Endothelial cell of umbilical vein (primary cell): ENCODE measurements around the gene STK17B. TPM values are rescaled to one million over a fixed set of nuclear protein-coding genes. Genes with fewer than 3 reads are reported as not detected.
A peak's percentile ranks its signal among the peaks of the same experiment; 100 is the strongest.

Experiments
- BruUV-seq: library from RNA; stranded (reverse); fragments of 400-500 nt; replicated peaks from 2 replicates; lab custom pipeline; 2021; lab: Mats Ljungman, UMichigan
- CTCF ChIA-PET: fragments of 300-600, 350-600 bp; sonication (Branson Sonifier 250); formaldehyde crosslinking; loops from one replicate; lab custom pipeline; 2021; ENCODE audit warnings: antibody characterized with exemption, inconsistent platforms; lab: Charles Lee
- POLR2A ChIA-PET: fragments of 300-600, 350-600 bp; sonication (Branson Sonifier 250); formaldehyde crosslinking; loops from one replicate; lab custom pipeline; 2021; ENCODE audit warnings: antibody characterized with exemption, inconsistent platforms; lab: Charles Lee
- DNase-seq: peaks from one replicate; pipeline ENCODE4 v3.0.0-alpha.2; 2011; ENCODE audit warnings: low read depth, low spot score
- FAIRE-seq: peaks from 2 replicates; lab custom pipeline; 2011; peaks lifted over from hg19 to GRCh38; lab: Jason Lieb, UNC
- H2AFZ ChIP-seq: 2 replicates; pipeline ENCODE4 v1.6.0; 2012; ENCODE audit warnings: low read depth, low read length, control low read depth, inconsistent platforms
- H3K27ac ChIP-seq: 2 replicates; pipeline ENCODE4 v1.5.1; 2011; ENCODE audit warnings: low read depth, mild to moderate bottlenecking, control low read depth, low read length, moderate library complexity; ENCODE audit not compliant: insufficient read depth
- H3K27me3 ChIP-seq, 2 experiments: 2 replicates each; pipeline versions ENCODE4 v1.6.0 to v1.6.1; 2011; ENCODE audit warnings: low read length in 2 of 2, mixed read lengths in 1 of 2; ENCODE audit not compliant: control insufficient read depth in 2 of 2, insufficient read depth in 2 of 2
- H3K36me3 ChIP-seq, 2 experiments: 2 replicates in 1 of 2; 3 replicates in 1 of 2; pipeline ENCODE4 v1.5.1; 2011; ENCODE audit warnings: low read length in 2 of 2, mild to moderate bottlenecking in 1 of 2, moderate library complexity in 1 of 2; ENCODE audit not compliant: control insufficient read depth in 2 of 2, insufficient read depth in 2 of 2; ENCODE audit errors: extremely low read depth in 1 of 2
- H3K4me1 ChIP-seq: 3 replicates; pipeline ENCODE4 v1.5.1; 2011; ENCODE audit warnings: mild to moderate bottlenecking, low read length; ENCODE audit not compliant: control insufficient read depth, insufficient read depth; ENCODE audit errors: extremely low read depth
- H3K4me2 ChIP-seq: 2 replicates; pipeline ENCODE4 v1.6.1; 2011; ENCODE audit warnings: low read length, control low read depth, mixed read lengths; ENCODE audit not compliant: insufficient read depth
- H3K4me3 ChIP-seq, 3 experiments: fragments of 200-600 bp in 1 of 3; sonication (generic), shearing (Covaris generic) in 1 of 3; replicated peaks in 1 of 3; 2 replicates each; pipeline ENCODE4 v1.5.1; 2011 to 2016; ENCODE audit warnings: control low read depth in 3 of 3, low read length in 3 of 3, mild to moderate bottlenecking in 2 of 3, inconsistent platforms in 1 of 3, low read depth in 1 of 3, moderate library complexity in 1 of 3; ENCODE audit not compliant: insufficient read depth in 1 of 3
- H3K79me2 ChIP-seq: 2 replicates; pipeline ENCODE4 v1.6.0; 2012; ENCODE audit warnings: low read length, inconsistent platforms; ENCODE audit not compliant: control insufficient read depth, insufficient read depth
- H3K9ac ChIP-seq: replicated peaks from 2 replicates; pipeline ENCODE3; 2011; ENCODE audit warnings: low read length, control low read depth; ENCODE audit not compliant: insufficient read depth; ENCODE audit errors: extremely low read depth
- H3K9me1 ChIP-seq: replicated peaks from 3 replicates; pipeline ENCODE4 v1.6.0; 2011; ENCODE audit warnings: mild to moderate bottlenecking, low read length; ENCODE audit not compliant: control insufficient read depth, insufficient read depth; ENCODE audit errors: extremely low read depth
- H3K9me3 ChIP-seq: replicated peaks from 2 replicates; pipeline ENCODE4 v1.5.1; 2012; ENCODE audit warnings: low read length, inconsistent platforms; ENCODE audit not compliant: control insufficient read depth, insufficient read depth
- H4K20me1 ChIP-seq: replicated peaks from 2 replicates; pipeline ENCODE3; 2011; ENCODE audit warnings: mild to moderate bottlenecking, low read length; ENCODE audit not compliant: control insufficient read depth, insufficient read depth; ENCODE audit errors: extremely low read depth
- EZH2 ChIP-seq: IDR thresholded peaks from 2 replicates; pipeline ENCODE4 v1.6.1; 2012; ENCODE audit warnings: borderline replicate concordance, low read depth, mild to moderate bottlenecking, moderate library complexity, low read length, inconsistent platforms; ENCODE audit not compliant: severe bottlenecking
- FOS ChIP-seq: IDR thresholded peaks from 2 replicates; pipeline ENCODE4 v1.6.1; 2011; ENCODE audit warnings: mild to moderate bottlenecking, low read length, moderate library complexity, borderline replicate concordance; ENCODE audit not compliant: insufficient read depth
- GATA2 ChIP-seq: IDR thresholded peaks from 2 replicates; pipeline ENCODE4 v1.7.0; 2011; ENCODE audit warnings: low read depth, mild to moderate bottlenecking, moderate library complexity, mixed read lengths, low read length; ENCODE audit not compliant: insufficient read length, insufficient read depth
- JUN ChIP-seq: IDR thresholded peaks from 2 replicates; pipeline ENCODE4 v1.6.1; 2011; ENCODE audit warnings: borderline replicate concordance, low read depth; ENCODE audit not compliant: insufficient read length, insufficient read depth
- MYC ChIP-seq: IDR thresholded peaks from one replicate; pipeline ENCODE4 v1.6.1; 2011; ENCODE audit warnings: mild to moderate bottlenecking, low read depth, low read length
- POLR2A ChIP-seq: IDR thresholded peaks from 2 replicates; pipeline ENCODE4 v1.6.1; 2012; ENCODE audit warnings: low read depth, mild to moderate bottlenecking, control low read depth, low read length
- POLR2AphosphoS5 ChIP-seq: IDR thresholded peaks from 2 replicates; pipeline ENCODE4 v1.6.1; 2012; ENCODE audit warnings: low read depth, mild to moderate bottlenecking, control low read depth, low read length, moderate library complexity; ENCODE audit not compliant: insufficient read depth
- dilution Hi-C: fragments of 300-500 bp; cut with MboI; formaldehyde crosslinking; loops from one replicate; pipeline ENCODE4 v1.15.0; 2019; ENCODE audit warnings: low sequenced_read_pairs; ENCODE audit not compliant: extremely low pct_ligation_motif_present
- intact Hi-C: fragments of 100-400 bp; cut with micrococcal nuclease; formaldehyde crosslinking; loops from one replicate; pipeline ENCODE4 v1.10.0; 2022
- polyA plus RNA-seq, 4 experiments: library from polyadenylated mRNA; depleted of rRNA in 3 of 4; stranded (reverse) in 3 of 4; unstranded in 1 of 4; fragments of >200 nt; gene quantifications; 2 replicates each; pipeline versions ENCODE4 v1.2.1 to v1.2.3, GENCODE V29; 2011 to 2012; ENCODE audit warnings: missing spikeins in 1 of 4
- total RNA-seq: library from RNA; stranded (reverse); gene quantifications from 2 replicates; pipeline ENCODE4 v1.2.3, GENCODE V29; 2021
- TF ChIP-seq, protein P1 (sequence below): IDR thresholded peaks from 2 replicates; pipeline ENCODE4 v1.6.1; 2011; ENCODE audit not compliant: insufficient read depth, insufficient read length
- TF ChIP-seq, protein P2 (sequence below), 2 donors: IDR thresholded peaks; 1 replicate in 1 of 2; 2 replicates in 1 of 2; pipeline ENCODE4 v1.5.1; 2011; ENCODE audit warnings: low read length in 2 of 2, mild to moderate bottlenecking in 2 of 2, moderate library complexity in 2 of 2, control low read depth in 1 of 2, inconsistent platforms in 1 of 2, low read depth in 1 of 2; ENCODE audit not compliant: insufficient read depth in 1 of 2; ENCODE audit errors: extremely low read depth in 1 of 2

STK17B gene
- total and polyA plus RNA-seq, 2 donors (not counting 3 experiments of a cell fraction or from before 2014, with no cell fraction given): 2.5 to 16.6 TPM

GRCh38 chr2:196112418-196113034 lies 58.9 kb downstream of the STK17B start:
- DNase-seq (no peak), FAIRE-seq (peak; percentile 21)
- Histone ChIP-seq H3K9me3 (no peaks in the 10 kb centered on the region), H2AFZ (no peak overlapping the region), H3K4me2 (no peak overlapping the region), H3K36me3 (no peaks in the 10 kb centered on the region), H3K79me2 (no peaks in the 10 kb centered on the region), H3K4me3 (no peak overlapping the region), H3K27ac (no peak overlapping the region), H3K4me1 (peaks cover 2% of the 10 kb centered on the region), H3K9ac (no peak overlapping the region), H3K27me3 (no peaks in the 10 kb centered on the region), H4K20me1 (no peaks in the 10 kb centered on the region), H3K9me1 (no peaks in the 10 kb centered on the region)
- ChIA-PET POLR2A (no interaction called here), CTCF (interaction anchor here (0.8 to 1.4 kb wide), 2 partner anchors 10 to 34 kb away, joined by 3 read pairs; no protein-coding TSS in a partner anchor)
- no TSS peak for BruUV-seq
- dilution Hi-C loops (no loop called here), intact Hi-C loops (no loop called here)
- TF ChIP-seq MYC: no peak
- TF ChIP-seq, protein P1, sequence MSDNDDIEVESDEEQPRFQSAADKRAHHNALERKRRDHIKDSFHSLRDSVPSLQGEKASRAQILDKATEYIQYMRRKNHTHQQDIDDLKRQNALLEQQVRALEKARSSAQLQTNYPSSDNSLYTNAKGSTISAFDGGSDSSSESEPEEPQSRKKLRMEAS: no peak
- TF ChIP-seq FOS: peak; percentile 9
- no peak for TF ChIP-seq POLR2A
- no peak for TF ChIP-seq JUN
- no peak for TF ChIP-seq POLR2AphosphoS5

GRCh38 chr2:196108604-196109003 lies 62.8 kb downstream of the STK17B start:
- POLR2A ChIA-PET: no interaction called here
- dilution Hi-C loops (no loop called here), intact Hi-C loops (no loop called here)
- no peaks in the 10 kb centered on the region for H3K79me2 ChIP-seq
- no peak overlapping the region for H3K4me2 ChIP-seq
- FAIRE-seq (no peak), DNase-seq (no peak)
- BruUV-seq: no TSS peak
- no peak overlapping the region for H3K9ac ChIP-seq
- no peaks in the 10 kb centered on the region for H3K9me3 ChIP-seq
- TF ChIP-seq, protein P1: no peak
- TF ChIP-seq JUN: no peak
- TF ChIP-seq EZH2: no peak
- no peak for TF ChIP-seq POLR2AphosphoS5
- TF ChIP-seq FOS: no peak
- no peak for TF ChIP-seq GATA2
- TF ChIP-seq, protein P2, sequence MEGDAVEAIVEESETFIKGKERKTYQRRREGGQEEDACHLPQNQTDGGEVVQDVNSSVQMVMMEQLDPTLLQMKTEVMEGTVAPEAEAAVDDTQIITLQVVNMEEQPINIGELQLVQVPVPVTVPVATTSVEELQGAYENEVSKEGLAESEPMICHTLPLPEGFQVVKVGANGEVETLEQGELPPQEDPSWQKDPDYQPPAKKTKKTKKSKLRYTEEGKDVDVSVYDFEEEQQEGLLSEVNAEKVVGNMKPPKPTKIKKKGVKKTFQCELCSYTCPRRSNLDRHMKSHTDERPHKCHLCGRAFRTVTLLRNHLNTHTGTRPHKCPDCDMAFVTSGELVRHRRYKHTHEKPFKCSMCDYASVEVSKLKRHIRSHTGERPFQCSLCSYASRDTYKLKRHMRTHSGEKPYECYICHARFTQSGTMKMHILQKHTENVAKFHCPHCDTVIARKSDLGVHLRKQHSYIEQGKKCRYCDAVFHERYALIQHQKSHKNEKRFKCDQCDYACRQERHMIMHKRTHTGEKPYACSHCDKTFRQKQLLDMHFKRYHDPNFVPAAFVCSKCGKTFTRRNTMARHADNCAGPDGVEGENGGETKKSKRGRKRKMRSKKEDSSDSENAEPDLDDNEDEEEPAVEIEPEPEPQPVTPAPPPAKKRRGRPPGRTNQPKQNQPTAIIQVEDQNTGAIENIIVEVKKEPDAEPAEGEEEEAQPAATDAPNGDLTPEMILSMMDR (IDR thresholded peaks at IDR 0.05; ENCODE audit: extremely low read depth in 1 of 2, insufficient read depth in 1 of 2, low read depth in 1 of 2, low read length in 2 of 2): no peak
- no peak overlapping the region for H3K27ac ChIP-seq
- no peaks in the 10 kb centered on the region for H3K9me1 ChIP-seq
- H4K20me1 ChIP-seq: no peaks in the 10 kb centered on the region
- peaks cover 8% of the 10 kb centered on the region for H3K4me1 ChIP-seq
- H3K4me3 ChIP-seq: no peak overlapping the region
- no peaks in the 10 kb centered on the region for H3K36me3 ChIP-seq
- CTCF ChIA-PET: no interaction called here
- no peaks in the 10 kb centered on the region for H3K27me3 ChIP-seq
- no peak overlapping the region for H2AFZ ChIP-seq
